Activated T-cell treated with anti-CD3 and anti-CD28 coated beads, Interleukin-2, amount 50 U/mL, for 24 hours (primary cell): ENCODE results near the gene CIB4.

Experiments used
- DNase-seq: peaks from one replicate; pipeline ENCODE4 v3.0.0-alpha.2; 2020
- H3K27ac Mint-ChIP-seq: 2 replicates; pipeline ENCODE4 v1.8.0; 2020; ENCODE audit warnings: mild to moderate bottlenecking, mixed read lengths
- H3K27me3 Mint-ChIP-seq: 2 replicates; pipeline ENCODE4 v1.8.0; 2020; ENCODE audit warnings: mixed read lengths
- H3K36me3 Mint-ChIP-seq: 2 replicates; pipeline ENCODE4 v1.8.0; 2020; ENCODE audit warnings: low read depth, mixed read lengths
- H3K4me1 Mint-ChIP-seq: 2 replicates; pipeline ENCODE4 v1.8.0; 2020; ENCODE audit warnings: low read depth, mixed read lengths
- H3K4me3 Mint-ChIP-seq: 2 replicates; pipeline ENCODE4 v1.8.0; 2020; ENCODE audit warnings: mild to moderate bottlenecking, moderate library complexity, mixed read lengths
- H3K9me3 Mint-ChIP-seq: 2 replicates; pipeline ENCODE4 v1.8.0; 2020; ENCODE audit warnings: mixed read lengths

The CIB4 gene

DNA sequence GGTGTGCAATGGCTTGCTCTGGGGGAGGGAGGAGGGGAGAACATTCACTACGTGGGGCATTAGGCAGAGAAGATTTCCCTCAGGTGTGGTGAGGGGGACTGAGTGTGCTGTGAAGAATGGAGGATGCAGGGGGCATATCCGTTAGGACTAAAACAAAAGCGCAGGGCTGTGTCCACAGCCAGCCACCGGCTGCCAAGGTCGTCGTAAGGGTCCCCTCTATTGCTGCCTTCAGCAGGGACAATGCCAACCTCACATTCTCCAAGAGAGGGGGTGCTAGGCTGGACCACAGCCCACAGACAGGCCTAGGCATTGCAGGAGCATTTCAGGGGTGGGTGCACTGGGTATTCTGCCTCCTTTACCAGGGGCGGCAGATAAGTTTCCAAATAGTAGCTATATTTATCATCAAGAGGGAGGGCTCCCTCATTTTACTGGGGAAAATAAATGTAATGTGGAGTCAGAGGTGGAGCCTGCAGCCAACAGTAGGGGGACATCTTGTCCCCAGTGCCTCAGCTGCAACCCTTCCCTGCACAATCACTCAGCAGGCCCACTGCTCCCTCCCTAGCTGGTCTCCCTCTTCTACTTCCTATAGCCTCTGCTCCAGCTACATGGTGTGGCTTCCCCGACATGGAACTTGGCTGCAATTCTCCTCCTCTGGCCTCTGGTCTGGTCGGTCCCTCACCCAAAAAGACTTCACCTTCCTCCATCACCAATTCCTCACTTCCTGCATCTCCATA, 88.4 kb downstream of the CIB4 start:
- no peaks in the 10 kb centered on the region for H3K4me1 Mint-ChIP-seq
- no peak overlapping the region for H3K4me3 Mint-ChIP-seq
- H3K27me3 Mint-ChIP-seq, result peaks cover 24% of the 10 kb centered on the region
- no peaks in the 10 kb centered on the region for H3K9me3 Mint-ChIP-seq
- H3K27ac Mint-ChIP-seq, result no peak overlapping the region
- H3K36me3 Mint-ChIP-seq, result no peaks in the 10 kb centered on the region
- no peak for DNase-seq

GRCh38 chr2:26550276-26551015, 90.7 kb downstream of the CIB4 start:
- DNase-seq, result no peak
- Mint-ChIP-seq H3K4me3 (no peak overlapping the region), H3K4me1 (no peaks in the 10 kb centered on the region), H3K36me3 (no peaks in the 10 kb centered on the region), H3K9me3 (no peaks in the 10 kb centered on the region), H3K27ac (no peak overlapping the region), H3K27me3 (peaks cover 8% of the 10 kb centered on the region)

- H3K27me3 Mint-ChIP-seq, result no peaks in the 10 kb centered on the region
- H3K9me3 Mint-ChIP-seq, result no peaks in the 10 kb centered on the region
- no peak overlapping the region for H3K27ac Mint-ChIP-seq
- H3K36me3 Mint-ChIP-seq, result no peaks in the 10 kb centered on the region
- no peak for DNase-seq
- no peaks in the 10 kb centered on the region for H3K4me1 Mint-ChIP-seq
- H3K4me3 Mint-ChIP-seq, result no peak overlapping the region
Measured at GRCh38 chr2:26542676-26543505, 98.3 kb downstream of the CIB4 start.

- Mint-ChIP-seq H3K4me1 (no peaks in the 10 kb centered on the region), H3K27me3 (no peaks in the 10 kb centered on the region), H3K27ac (no peak overlapping the region), H3K4me3 (no peak overlapping the region), H3K36me3 (no peaks in the 10 kb centered on the region), H3K9me3 (no peaks in the 10 kb centered on the region)
- no peak for DNase-seq
Measured at GRCh38 chr2:26542194-26542455, 99.0 kb downstream of the CIB4 start.

DNA sequence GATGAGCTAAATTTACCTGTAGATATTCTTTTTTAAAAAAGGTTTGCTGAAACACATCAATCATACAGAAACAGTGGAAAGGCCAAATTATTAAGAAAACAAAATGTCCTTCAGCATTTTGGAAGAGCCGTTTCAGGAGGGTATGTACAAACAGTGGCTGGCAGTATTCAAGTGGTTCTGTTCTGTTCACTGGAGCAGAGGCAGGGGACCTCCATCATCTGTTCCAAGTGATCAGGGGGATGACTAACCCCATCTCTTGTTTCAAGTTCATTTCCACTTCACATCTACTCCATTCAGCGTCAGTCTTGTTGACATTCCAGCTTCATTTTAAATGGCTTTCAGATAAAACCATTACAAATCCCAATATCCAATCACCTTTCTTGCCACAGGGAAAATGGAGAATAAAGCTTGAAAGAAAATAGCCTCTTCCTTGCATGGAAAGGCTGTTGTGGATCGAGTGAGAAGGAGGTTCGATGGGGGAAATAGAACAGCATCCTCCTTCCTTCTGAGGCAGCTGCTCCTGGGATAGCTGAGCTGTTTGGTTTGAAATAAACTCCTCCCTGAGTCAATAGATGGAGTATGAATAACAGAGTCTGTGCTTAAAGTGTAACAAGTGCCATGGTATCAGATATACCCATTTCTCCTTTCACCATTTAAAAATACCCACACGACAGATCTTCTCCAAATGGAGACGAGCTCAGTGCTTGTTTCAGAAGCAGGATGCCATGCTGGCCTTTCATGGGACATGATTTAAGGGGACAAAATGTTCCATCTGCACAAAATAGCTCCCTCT, 99.6 kb downstream of the CIB4 start:
- Mint-ChIP-seq H3K27me3 (no peaks in the 10 kb centered on the region), H3K27ac (no peak overlapping the region), H3K36me3 (no peaks in the 10 kb centered on the region), H3K9me3 (no peaks in the 10 kb centered on the region), H3K4me1 (no peaks in the 10 kb centered on the region), H3K4me3 (no peak overlapping the region)
- DNase-seq, result no peak

DNA sequence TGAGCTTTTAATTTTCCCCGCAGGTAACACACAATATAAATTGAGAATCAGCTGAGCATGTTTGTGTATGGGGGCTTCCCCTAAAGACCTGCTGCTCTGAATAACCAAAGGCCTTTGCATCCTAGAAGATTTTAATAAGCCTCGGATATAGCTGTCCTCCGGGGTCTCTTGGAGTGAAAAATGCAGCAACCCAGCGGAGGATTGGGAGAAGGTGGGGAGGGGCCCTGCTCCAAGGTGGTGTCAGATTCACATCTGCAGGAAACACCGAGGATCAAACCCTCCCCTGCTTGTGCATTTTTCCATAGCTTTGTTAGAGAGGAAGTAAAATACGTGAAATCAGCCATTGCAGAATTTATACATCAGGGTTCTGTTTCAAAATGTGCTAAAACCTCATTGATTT, 100.2 kb downstream of the CIB4 start:
- DNase-seq, result no peak
- Mint-ChIP-seq H3K4me3 (no peak overlapping the region), H3K27ac (no peak overlapping the region), H3K4me1 (no peaks in the 10 kb centered on the region), H3K36me3 (no peaks in the 10 kb centered on the region), H3K9me3 (no peaks in the 10 kb centered on the region), H3K27me3 (no peaks in the 10 kb centered on the region)

- H3K27me3 Mint-ChIP-seq, result no peaks in the 10 kb centered on the region
- H3K4me3 Mint-ChIP-seq, result no peak overlapping the region
- H3K27ac Mint-ChIP-seq, result no peak overlapping the region
- no peak for DNase-seq
- no peaks in the 10 kb centered on the region for H3K4me1 Mint-ChIP-seq
- no peaks in the 10 kb centered on the region for H3K36me3 Mint-ChIP-seq
- H3K9me3 Mint-ChIP-seq, result no peaks in the 10 kb centered on the region
Measured at GRCh38 chr2:26540306-26540705, 100.9 kb downstream of the CIB4 start.

- Mint-ChIP-seq H3K4me1 (no peaks in the 10 kb centered on the region), H3K27ac (no peak overlapping the region), H3K36me3 (no peaks in the 10 kb centered on the region), H3K9me3 (no peaks in the 10 kb centered on the region), H3K4me3 (no peak overlapping the region), H3K27me3 (no peaks in the 10 kb centered on the region)
- DNase-seq, result no peak
Measured at GRCh38 chr2:26537826-26538475, 103.2 kb downstream of the CIB4 start.

- H3K9me3 Mint-ChIP-seq, result no peaks in the 10 kb centered on the region
- no peak overlapping the region for H3K4me3 Mint-ChIP-seq
- no peaks in the 10 kb centered on the region for H3K4me1 Mint-ChIP-seq
- DNase-seq, result no peak
- H3K36me3 Mint-ChIP-seq, result no peaks in the 10 kb centered on the region
- no peaks in the 10 kb centered on the region for H3K27me3 Mint-ChIP-seq
- no peak overlapping the region for H3K27ac Mint-ChIP-seq
Measured at GRCh38 chr2:26537069-26537825, 103.9 kb downstream of the CIB4 start.

- Mint-ChIP-seq H3K9me3 (no peaks in the 10 kb centered on the region), H3K27me3 (no peaks in the 10 kb centered on the region), H3K36me3 (no peaks in the 10 kb centered on the region), H3K4me3 (no peak overlapping the region), H3K4me1 (no peaks in the 10 kb centered on the region), H3K27ac (no peak overlapping the region)
- no peak for DNase-seq
Measured at GRCh38 chr2:26536371-26537068, 104.6 kb downstream of the CIB4 start.

GRCh38 chr2:26535663-26536275, 105.4 kb downstream of the CIB4 start:
- Mint-ChIP-seq H3K9me3 (no peaks in the 10 kb centered on the region), H3K27me3 (no peaks in the 10 kb centered on the region), H3K4me1 (no peaks in the 10 kb centered on the region), H3K36me3 (no peaks in the 10 kb centered on the region), H3K27ac (no peak overlapping the region), H3K4me3 (no peak overlapping the region)
- no peak for DNase-seq

- Mint-ChIP-seq H3K27ac (no peak overlapping the region), H3K4me3 (no peak overlapping the region), H3K36me3 (no peaks in the 10 kb centered on the region), H3K9me3 (no peaks in the 10 kb centered on the region), H3K27me3 (no peaks in the 10 kb centered on the region), H3K4me1 (no peaks in the 10 kb centered on the region)
- no peak for DNase-seq
Measured at GRCh38 chr2:26534865-26535662, 106.1 kb downstream of the CIB4 start.
